Activated B cell treated with CpG ODN at 0.5 μM for 24 hours (primary cell): ENCODE results near the gene ABHD4. TPM values are rescaled to one million over a fixed set of nuclear protein-coding genes. Genes with fewer than 3 reads are reported as not detected.
"Not testable (repeated sequence)": the region's sequence is repeated elsewhere in the genome, so short reads cannot be mapped to it uniquely, and the experiment has no call there.

Source experiments
- ATAC-seq: fragments of 200-7000 bp; cut with Tn5 transposase; one replicate; pipeline ENCODE4 v1.10.0; 2021; ENCODE audit warnings: low read depth, mild to moderate bottlenecking, moderate library complexity
- CTCF ChIA-PET: fragments of 350-600 bp; sonication (Branson Sonifier 250); formaldehyde crosslinking; loops from one replicate; lab custom pipeline; 2021; ENCODE audit warnings: antibody characterized with exemption; lab: Charles Lee
- POLR2A ChIA-PET: fragments of 350-600 bp; sonication (Branson Sonifier 250); formaldehyde crosslinking; loops from one replicate; lab custom pipeline; 2021; ENCODE audit warnings: antibody characterized with exemption; lab: Charles Lee
- DNase-seq: peaks from one replicate; pipeline ENCODE4 v3.0.0; 2022
- H3K27ac Mint-ChIP-seq: one replicate; pipeline ENCODE4 v1.8.0; 2020; ENCODE audit warnings: mixed read lengths
- H3K27me3 Mint-ChIP-seq: one replicate; pipeline ENCODE4 v1.8.0; 2021; ENCODE audit warnings: mixed read lengths
- H3K36me3 Mint-ChIP-seq: one replicate; pipeline ENCODE4 v1.8.0; 2021; ENCODE audit warnings: low read depth, mixed read lengths
- H3K4me1 Mint-ChIP-seq: one replicate; pipeline ENCODE4 v1.8.0; 2021; ENCODE audit warnings: mixed read lengths
- H3K4me3 Mint-ChIP-seq: one replicate; pipeline ENCODE4 v1.8.0; 2020; ENCODE audit warnings: mild to moderate bottlenecking, mixed read lengths
- H3K9me3 Mint-ChIP-seq: one replicate; pipeline ENCODE4 v1.8.0; 2020; ENCODE audit warnings: mixed read lengths
- intact Hi-C: fragments of 100-400 bp; cut with micrococcal nuclease; formaldehyde crosslinking; loops from one replicate; pipeline ENCODE4 v1.15.1; 2024
- total RNA-seq: library from RNA; stranded (reverse); gene quantifications from 2 replicates; pipeline ENCODE4 v1.2.3, GENCODE V29; 2022
- TF ChIP-seq, protein P1 (sequence below): fragments of 200-600 bp; IDR thresholded peaks from one replicate; pipeline ENCODE4 v1.8.0; 2022; ENCODE audit warnings: antibody characterized with exemption, mild to moderate bottlenecking

ABHD4 gene
- total RNA-seq, 1 donor from 2014 or later: 12.1 TPM

DNA sequence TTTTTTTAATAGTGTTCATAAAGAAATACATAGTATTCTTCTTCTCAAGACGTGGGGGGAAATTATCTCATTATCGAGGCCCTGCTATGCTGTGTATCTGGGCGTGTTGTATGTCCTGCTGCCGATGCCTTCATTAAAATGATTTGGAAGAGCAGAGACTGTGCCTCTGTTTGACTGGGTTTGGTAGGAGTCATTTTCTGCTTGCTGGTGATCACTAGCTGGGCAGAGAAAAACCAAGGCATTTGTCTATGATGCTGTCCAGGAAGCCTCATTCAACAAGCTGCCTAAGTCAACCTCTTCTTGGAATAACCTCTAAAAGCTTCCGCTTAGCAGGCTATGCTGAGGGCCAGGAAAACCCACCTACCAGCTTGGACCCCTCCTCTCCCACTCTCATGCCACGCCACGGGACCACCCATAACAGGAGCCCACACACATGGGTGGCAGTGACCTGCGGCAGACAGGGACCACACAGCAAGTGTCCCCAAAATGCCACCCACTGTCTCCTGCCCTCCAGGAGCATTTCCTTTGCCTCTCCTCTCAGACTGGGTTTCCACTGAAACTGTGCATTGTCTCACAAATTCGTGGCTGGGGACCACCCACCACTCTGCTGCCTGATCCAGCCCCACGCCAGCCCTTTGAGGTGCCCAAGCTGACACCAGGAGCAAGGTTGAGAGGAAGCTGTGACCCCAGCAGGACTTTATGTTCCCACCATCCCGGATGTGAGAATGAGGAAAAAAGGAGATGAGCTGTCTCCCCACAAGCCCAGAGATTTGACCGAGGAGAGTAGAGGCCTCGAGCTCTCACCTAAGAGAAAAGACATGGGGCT lies 45.9 kb upstream of the ABHD4 start:
- Mint-ChIP-seq H3K4me3 (no peak overlapping the region), H3K4me1 (peaks cover 87% of the 10 kb centered on the region), H3K9me3 (no peaks in the 10 kb centered on the region), H3K27me3 (peaks cover 4% of the 10 kb centered on the region), H3K36me3 (peaks cover 32% of the 10 kb centered on the region), H3K27ac (peak overlapping the region; percentile 90)
- CTCF ChIA-PET: interaction anchor here (0.6 to 2.4 kb wide), 5 partner anchors 18 to 160 kb away, joined by 3 to 11 read pairs (median 4); no protein-coding TSS in a partner anchor
- intact Hi-C loops: no loop called here
- ATAC-seq (no peak), DNase-seq (no peak)
- POLR2A ChIA-PET: interaction anchor here (0.6 to 13.3 kb wide), 8 partner anchors 14 to 74 kb away, joined by 3 to 243 read pairs (median 26); no protein-coding TSS in a partner anchor
- TF ChIP-seq, protein P1, sequence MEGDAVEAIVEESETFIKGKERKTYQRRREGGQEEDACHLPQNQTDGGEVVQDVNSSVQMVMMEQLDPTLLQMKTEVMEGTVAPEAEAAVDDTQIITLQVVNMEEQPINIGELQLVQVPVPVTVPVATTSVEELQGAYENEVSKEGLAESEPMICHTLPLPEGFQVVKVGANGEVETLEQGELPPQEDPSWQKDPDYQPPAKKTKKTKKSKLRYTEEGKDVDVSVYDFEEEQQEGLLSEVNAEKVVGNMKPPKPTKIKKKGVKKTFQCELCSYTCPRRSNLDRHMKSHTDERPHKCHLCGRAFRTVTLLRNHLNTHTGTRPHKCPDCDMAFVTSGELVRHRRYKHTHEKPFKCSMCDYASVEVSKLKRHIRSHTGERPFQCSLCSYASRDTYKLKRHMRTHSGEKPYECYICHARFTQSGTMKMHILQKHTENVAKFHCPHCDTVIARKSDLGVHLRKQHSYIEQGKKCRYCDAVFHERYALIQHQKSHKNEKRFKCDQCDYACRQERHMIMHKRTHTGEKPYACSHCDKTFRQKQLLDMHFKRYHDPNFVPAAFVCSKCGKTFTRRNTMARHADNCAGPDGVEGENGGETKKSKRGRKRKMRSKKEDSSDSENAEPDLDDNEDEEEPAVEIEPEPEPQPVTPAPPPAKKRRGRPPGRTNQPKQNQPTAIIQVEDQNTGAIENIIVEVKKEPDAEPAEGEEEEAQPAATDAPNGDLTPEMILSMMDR: no peak

DNA sequence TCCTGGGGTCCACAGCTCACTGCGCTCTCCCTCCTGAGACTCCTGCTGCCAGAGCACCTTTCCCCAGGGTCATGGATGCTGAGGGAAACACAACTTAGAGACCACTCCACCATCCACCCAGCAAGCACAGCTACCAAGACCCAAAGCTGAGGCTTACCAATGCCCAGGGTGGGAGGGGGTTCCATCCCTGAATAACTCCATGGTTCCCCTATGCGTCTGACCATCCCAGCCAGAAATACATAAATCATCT lies 45.3 kb upstream of the ABHD4 start:
- Mint-ChIP-seq H3K36me3 (peaks cover 31% of the 10 kb centered on the region), H3K27me3 (peaks cover 4% of the 10 kb centered on the region), H3K9me3 (no peaks in the 10 kb centered on the region), H3K27ac (peak overlapping the region; percentile 90), H3K4me3 (no peak overlapping the region), H3K4me1 (peaks cover 91% of the 10 kb centered on the region)
- ATAC-seq (no peak), DNase-seq (no peak)
- TF ChIP-seq, protein P1: no peak
- POLR2A ChIA-PET: interaction anchor here (0.6 to 13.3 kb wide), 8 partner anchors 15 to 339 kb away, joined by 3 to 243 read pairs (median 26); no protein-coding TSS in a partner anchor
- CTCF ChIA-PET: interaction anchor here (1.1 to 2.4 kb wide), 3 partner anchors 17 to 160 kb away, joined by 4 to 11 read pairs (median 4); no protein-coding TSS in a partner anchor
- intact Hi-C loops: no loop called here

- H3K4me1 Mint-ChIP-seq: peaks cover 91% of the 10 kb centered on the region
- CTCF ChIA-PET: no interaction called here
- H3K4me3 Mint-ChIP-seq: no peak overlapping the region
- POLR2A ChIA-PET: interaction anchor here (0.6 to 13.3 kb wide), 7 partner anchors 15 to 338 kb away, joined by 3 to 243 read pairs (median 29); no protein-coding TSS in a partner anchor
- no peaks in the 10 kb centered on the region for H3K9me3 Mint-ChIP-seq
- TF ChIP-seq, protein P1: no peak
- intact Hi-C loops: no loop called here
- DNase-seq (no peak), ATAC-seq (no peak)
- H3K36me3 Mint-ChIP-seq: peaks cover 24% of the 10 kb centered on the region
- H3K27ac Mint-ChIP-seq: peak overlapping the region; percentile 89
- H3K27me3 Mint-ChIP-seq: peaks cover 4% of the 10 kb centered on the region
These were observed 44.7 kb upstream of the ABHD4 start for GRCh38 chr14:22553445-22553844.

DNA sequence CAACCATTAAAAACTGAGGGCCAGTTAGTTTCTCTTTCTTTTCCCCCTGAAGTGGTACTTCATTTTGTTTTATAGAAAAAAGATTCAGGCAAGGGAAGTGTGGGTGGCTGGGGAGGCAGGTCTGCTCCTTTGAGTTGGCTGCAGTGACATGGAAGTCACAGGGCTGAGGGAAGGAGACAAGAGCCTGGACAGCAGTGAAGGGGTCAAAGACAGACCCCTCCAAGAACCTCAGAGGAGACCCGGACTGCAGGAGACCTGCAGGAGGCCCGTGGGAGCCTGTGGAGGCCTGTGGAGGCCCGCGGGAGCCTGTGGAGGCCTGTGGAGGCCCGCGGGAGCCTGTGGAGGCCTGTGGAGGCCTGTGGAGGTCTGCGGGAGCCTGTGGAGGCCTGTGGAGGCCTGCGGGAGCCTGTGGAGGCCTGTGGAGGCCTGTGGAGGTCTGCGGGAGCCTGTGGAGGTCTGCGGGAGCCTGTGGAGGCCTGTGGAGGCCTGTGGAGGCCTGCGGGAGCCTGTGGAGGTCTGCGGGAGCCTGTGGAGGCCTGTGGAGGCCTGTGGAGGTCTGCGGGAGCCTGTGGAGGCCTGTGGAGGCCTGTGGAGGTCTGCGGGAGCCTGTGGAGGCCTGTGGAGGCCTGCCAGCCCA lies 44.1 kb upstream of the ABHD4 start:
- Mint-ChIP-seq H3K4me1 (peaks cover 93% of the 10 kb centered on the region), H3K27ac (peak overlapping the region; percentile 98), H3K36me3 (peaks cover 21% of the 10 kb centered on the region)
- H3K9me3 Mint-ChIP-seq, H3K27me3 Mint-ChIP-seq, CTCF ChIA-PET, H3K4me3 Mint-ChIP-seq, intact Hi-C loops, DNase-seq, ATAC-seq: not testable (repeated sequence)
- POLR2A ChIA-PET: interaction anchor here (0.6 to 13.3 kb wide), 4 partner anchors 13 to 335 kb away, joined by 4 to 243 read pairs (median 93); no protein-coding TSS in a partner anchor

GRCh38 chr14:22554498-22555383 lies 43.4 kb upstream of the ABHD4 start:
- peak overlapping the region; percentile 98 for H3K27ac Mint-ChIP-seq
- H3K27me3 Mint-ChIP-seq: peaks cover 4% of the 10 kb centered on the region
- TF ChIP-seq, protein P1: no peak
- peaks cover 19% of the 10 kb centered on the region for H3K36me3 Mint-ChIP-seq
- DNase-seq (no peak), ATAC-seq (no peak)
- POLR2A ChIA-PET: interaction anchor here (0.5 to 13.3 kb wide), 18 partner anchors 9 to 334 kb away, joined by 4 to 243 read pairs (median 25); partner anchors contain the start of gene DAD1
- CTCF ChIA-PET: interaction anchor here (0.7 to 8.0 kb wide), 11 partner anchors 10 to 170 kb away, joined by 3 to 324 read pairs (median 41); no protein-coding TSS in a partner anchor
- peaks cover 90% of the 10 kb centered on the region for H3K4me1 Mint-ChIP-seq
- H3K9me3 Mint-ChIP-seq: no peaks in the 10 kb centered on the region
- no peak overlapping the region for H3K4me3 Mint-ChIP-seq
- intact Hi-C loops: no loop called here
